ENCODE measurements around the gene ZSCAN5B. TPM values are rescaled to one million over a fixed set of nuclear protein-coding genes. Genes with fewer than 3 reads are reported as not detected.

The ZSCAN5B gene
- total RNA-seq, 1 experiment from 2014 or later, result not detected

- intact Hi-C loops (cut with micrococcal nuclease; ENCODE audit: unreplicated experiment), result no loop called here
- Histone ChIP-seq H3K4me3 (ENCODE audit: low read depth in 2 of 2, low read length in 2 of 2) (no peak overlapping the region), H3K9me3 (ENCODE audit: control insufficient read depth, insufficient read depth, low read depth, low read length) (no peaks in the 10 kb centered on the region), H3K27me3 (ENCODE audit: control insufficient read depth, insufficient read depth, low read length) (no peaks in the 10 kb centered on the region), H3K27ac (ENCODE audit: low read length) (no peak overlapping the region), H3K36me3 (ENCODE audit: control insufficient read depth, insufficient read depth, low read length) (peaks cover 7% of the 10 kb centered on the region; the same call in 1 of the 2 replicates), H3K4me1 (ENCODE audit: control insufficient read depth, insufficient read depth, low read length) (no peaks in the 10 kb centered on the region)
- TF ChIP-seq, protein P1, sequence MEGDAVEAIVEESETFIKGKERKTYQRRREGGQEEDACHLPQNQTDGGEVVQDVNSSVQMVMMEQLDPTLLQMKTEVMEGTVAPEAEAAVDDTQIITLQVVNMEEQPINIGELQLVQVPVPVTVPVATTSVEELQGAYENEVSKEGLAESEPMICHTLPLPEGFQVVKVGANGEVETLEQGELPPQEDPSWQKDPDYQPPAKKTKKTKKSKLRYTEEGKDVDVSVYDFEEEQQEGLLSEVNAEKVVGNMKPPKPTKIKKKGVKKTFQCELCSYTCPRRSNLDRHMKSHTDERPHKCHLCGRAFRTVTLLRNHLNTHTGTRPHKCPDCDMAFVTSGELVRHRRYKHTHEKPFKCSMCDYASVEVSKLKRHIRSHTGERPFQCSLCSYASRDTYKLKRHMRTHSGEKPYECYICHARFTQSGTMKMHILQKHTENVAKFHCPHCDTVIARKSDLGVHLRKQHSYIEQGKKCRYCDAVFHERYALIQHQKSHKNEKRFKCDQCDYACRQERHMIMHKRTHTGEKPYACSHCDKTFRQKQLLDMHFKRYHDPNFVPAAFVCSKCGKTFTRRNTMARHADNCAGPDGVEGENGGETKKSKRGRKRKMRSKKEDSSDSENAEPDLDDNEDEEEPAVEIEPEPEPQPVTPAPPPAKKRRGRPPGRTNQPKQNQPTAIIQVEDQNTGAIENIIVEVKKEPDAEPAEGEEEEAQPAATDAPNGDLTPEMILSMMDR (IDR thresholded peaks at IDR 0.05), result no peak; the same call in 1 of the 2 replicates
- TF ChIP-seq TCF7L2 (IDR thresholded peaks at IDR 0.05; ENCODE audit: low read depth, low read length), result no peak
- TF ChIP-seq REST (IDR thresholded peaks at IDR 0.05; ENCODE audit: insufficient read depth in 1 of 2, low read depth in 2 of 2, low read length in 1 of 2), result no peak
- no peak for TF ChIP-seq SIN3A (IDR thresholded peaks at IDR 0.05; ENCODE audit: borderline replicate concordance, insufficient read depth, low read depth, low read length)
- no peak for TF ChIP-seq POLR2AphosphoS5 (IDR thresholded peaks at IDR 0.05; ENCODE audit: low read depth, low read length)
- BruUV-seq (replicated peaks), result no TSS peak
- in situ Hi-C loops (cut with HindIII; ENCODE audit: low pct_unique_long_range_greater_than_20kb, low sequenced_read_pairs), result no loop called here
- ATAC-seq (peak; percentile 76), DNase-seq (ENCODE audit: low read depth, low spot score) (no peak)
- CTCF ChIA-PET, result interaction anchor here (0.6 to 1.2 kb wide), 4 partner anchors 9 to 98 kb away, joined by 3 to 5 read pairs (median 4); no protein-coding TSS in a partner anchor
- POLR2A ChIA-PET, result no interaction called here
Observed at GRCh38 chr19:56155124-56155687, 42.4 kb downstream of the ZSCAN5B start.

GRCh38 chr19:56153507-56153906 lies 44.1 kb downstream of the ZSCAN5B start:
- H3K36me3 ChIP-seq (ENCODE audit: control insufficient read depth, insufficient read depth, low read length), result peaks cover 11% of the 10 kb centered on the region
- H3K4me3 ChIP-seq (ENCODE audit: low read depth in 2 of 2, low read length in 2 of 2), result no peak overlapping the region
- TF ChIP-seq SIN3A (IDR thresholded peaks at IDR 0.05; ENCODE audit: borderline replicate concordance, insufficient read depth, low read depth, low read length) (no peak), REST (IDR thresholded peaks at IDR 0.05; ENCODE audit: insufficient read depth in 1 of 2, low read depth in 2 of 2, low read length in 1 of 2) (no peak), TCF7L2 (IDR thresholded peaks at IDR 0.05; ENCODE audit: low read depth, low read length) (no peak)
- in situ Hi-C loops (cut with HindIII; ENCODE audit: low pct_unique_long_range_greater_than_20kb, low sequenced_read_pairs), result no loop called here
- no peaks in the 10 kb centered on the region for H3K27me3 ChIP-seq (ENCODE audit: control insufficient read depth, insufficient read depth, low read length)
- ChIA-PET POLR2A (no interaction called here), CTCF (no interaction called here)
- intact Hi-C loops (cut with micrococcal nuclease; ENCODE audit: unreplicated experiment), result no loop called here
- no peaks in the 10 kb centered on the region for H3K9me3 ChIP-seq (ENCODE audit: control insufficient read depth, insufficient read depth, low read depth, low read length)
- H3K4me1 ChIP-seq (ENCODE audit: control insufficient read depth, insufficient read depth, low read length), result no peaks in the 10 kb centered on the region
- no peak overlapping the region for H3K27ac ChIP-seq (ENCODE audit: low read length)
- ATAC-seq (no peak), DNase-seq (ENCODE audit: low read depth, low spot score) (no peak)
- BruUV-seq (replicated peaks), result no TSS peak
